AG09309 (cell line): ENCODE measurements around the gene HOXA13.
A peak's percentile ranks its signal among the peaks of the same experiment; 100 is the strongest.

ENCODE experiments used
- DNase-seq: peaks from one replicate; pipeline ENCODE4 v3.0.0-alpha.2; 2010; ENCODE audit warnings: low read depth
- H3K4me3 ChIP-seq: 2 replicates; pipeline ENCODE4 v1.5.1; 2011; ENCODE audit warnings: mild to moderate bottlenecking, low read depth, low read length, moderate library complexity; ENCODE audit not compliant: control insufficient read depth
- CTCF ChIP-seq: IDR thresholded peaks from 2 replicates; pipeline ENCODE4 v1.5.1; 2011; ENCODE audit warnings: mild to moderate bottlenecking, low read depth, low read length, inconsistent platforms; ENCODE audit not compliant: insufficient read depth, control insufficient read depth; ENCODE audit errors: missing control alignments

HOXA13 gene

GRCh38 chr7:27199849-27200760, at the start of gene HOXA13:
Gene HOXA13 (minus strand): TSS chr7:27200091. CDS start chr7:27200077, 14 bp downstream.
- peak within 1 kb of the TSS; percentile 79 for H3K4me3 ChIP-seq

GRCh38 chr7:27248911-27249723, 49.2 kb upstream of the HOXA13 start:
- TF ChIP-seq CTCF = no peak
- peak; percentile 84 for DNase-seq
- H3K4me3 ChIP-seq = no peak overlapping the region

More at GRCh38 chr7:27199849-27200760, at the start of gene HOXA13:
- TF ChIP-seq CTCF = no peak
- DNase-seq = no peak

- TF ChIP-seq CTCF = no peak
- no peak overlapping the region for H3K4me3 ChIP-seq
- DNase-seq = no peak
Observed at GRCh38 chr7:27248427-27248806, 48.5 kb upstream of the HOXA13 start.

- no peak overlapping the region for H3K4me3 ChIP-seq
- DNase-seq = no peak
- no peak for TF ChIP-seq CTCF
Observed at GRCh38 chr7:27247452-27248426, 47.8 kb upstream of the HOXA13 start.

- no peak for DNase-seq
- H3K4me3 ChIP-seq = no peak overlapping the region
- no peak for TF ChIP-seq CTCF
Observed at GRCh38 chr7:27247000-27247399, 47.1 kb upstream of the HOXA13 start.
